ENCODE results near the gene SPNS1.
A peak's percentile ranks its signal among the peaks of the same experiment; 100 is the strongest.
"Not testable (repeated sequence)": the region's sequence is repeated elsewhere in the genome, so short reads cannot be mapped to it uniquely, and the experiment has no call there.

The SPNS1 gene

GRCh38 chr16:28987170-28987853 is 12.7 kb downstream of the SPNS1 start:
- no peak for DNase-seq (ENCODE audit: low spot score)

DNA sequence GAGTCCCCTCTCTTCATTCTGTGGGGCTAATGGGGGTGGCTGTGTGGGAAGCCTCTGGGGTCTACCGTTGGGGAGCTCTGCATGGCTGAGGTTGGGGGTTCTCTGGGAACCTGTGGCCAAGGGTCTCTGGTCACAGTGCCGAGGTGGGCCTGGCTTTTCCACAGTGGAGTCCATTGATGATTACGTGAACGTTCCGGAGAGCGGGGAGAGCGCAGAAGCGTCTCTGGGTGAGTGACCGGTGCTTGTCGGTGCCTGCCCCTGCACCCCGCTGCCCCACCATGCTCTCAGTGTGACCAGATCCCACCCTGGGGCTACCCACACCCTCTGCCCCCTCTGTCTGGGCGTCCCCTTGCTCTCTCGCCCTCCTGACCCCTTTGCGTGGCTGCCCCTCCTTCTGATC is 14.8 kb downstream of the SPNS1 start:
- DNase-seq (ENCODE audit: low spot score), result no peak

- no peak for DNase-seq (ENCODE audit: low spot score)
These were observed 15.9 kb downstream of the SPNS1 start for GRCh38 chr16:28990375-28991040.

DNA sequence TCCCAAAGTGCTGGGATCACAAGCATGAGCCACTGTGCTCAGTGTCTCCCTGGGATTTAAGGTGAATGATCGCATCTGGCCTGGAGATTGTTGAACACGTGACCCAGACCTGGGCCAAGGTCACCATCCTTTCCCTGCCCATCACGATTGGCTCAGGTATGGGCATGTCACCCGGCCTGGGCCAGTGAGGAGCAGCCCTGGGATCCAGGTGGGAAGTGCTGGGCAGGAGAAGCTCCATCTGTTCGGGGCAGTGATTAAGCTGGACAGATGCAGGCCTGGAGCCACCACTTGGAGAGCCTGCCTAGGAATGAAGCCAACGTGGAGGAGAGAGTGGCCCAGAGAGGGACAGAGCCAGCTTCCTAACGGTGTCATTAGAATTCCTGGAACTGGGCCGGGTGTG is 17.1 kb downstream of the SPNS1 start:
- DNase-seq (ENCODE audit: low spot score), result no peak

DNA sequence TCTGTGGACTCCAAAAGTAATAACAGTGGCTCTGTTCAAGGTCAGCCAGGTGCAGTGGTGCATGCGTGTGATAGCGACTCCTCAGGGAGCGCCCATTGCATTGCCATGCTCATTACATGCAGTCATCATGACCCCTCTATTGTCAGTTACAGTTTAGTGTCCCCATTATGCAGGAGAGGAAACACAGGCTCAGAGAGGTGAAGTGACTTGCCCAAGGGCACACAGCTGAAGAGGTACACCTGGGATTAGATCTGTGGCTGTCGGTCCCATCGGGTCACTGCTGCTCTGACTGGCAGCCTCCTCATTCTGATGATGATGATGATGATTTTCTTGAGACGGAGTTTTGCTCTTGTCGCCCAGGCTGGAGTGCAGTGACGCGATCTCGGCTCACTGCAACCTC is 17.9 kb downstream of the SPNS1 start:
- no peak for DNase-seq (ENCODE audit: low spot score)

GRCh38 chr16:28998837-28999236 is 24.3 kb downstream of the SPNS1 start:
- DNase-seq (ENCODE audit: low spot score), result no peak

DNA sequence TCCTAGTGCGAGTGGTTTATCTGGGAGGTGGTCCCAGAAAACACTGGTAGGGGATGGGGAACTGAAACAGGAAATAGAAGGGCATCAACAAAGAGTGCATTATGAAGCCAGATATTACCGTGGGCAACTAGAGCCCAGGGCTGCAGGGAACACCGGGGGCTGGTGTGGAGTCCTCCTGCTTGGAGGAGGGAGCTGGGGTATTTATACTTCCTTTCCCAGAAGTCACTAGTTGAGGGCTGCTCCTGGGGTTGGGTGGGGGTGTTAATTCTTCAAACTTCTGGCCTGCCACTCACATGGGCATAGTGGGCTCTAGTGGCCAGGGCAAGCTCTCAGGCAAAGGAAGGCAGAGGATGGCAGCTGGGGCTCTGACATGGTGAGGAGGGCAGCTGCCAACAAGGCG is 25.0 kb downstream of the SPNS1 start:
- no peak for DNase-seq (ENCODE audit: low spot score)

GRCh38 chr16:29000019-29000418 is 25.4 kb downstream of the SPNS1 start:
- no peak for DNase-seq (ENCODE audit: low spot score)

- DNase-seq (ENCODE audit: low spot score), result not testable (repeated sequence)
These were observed 30.0 kb downstream of the SPNS1 start for GRCh38 chr16:29004496-29005139.

DNA sequence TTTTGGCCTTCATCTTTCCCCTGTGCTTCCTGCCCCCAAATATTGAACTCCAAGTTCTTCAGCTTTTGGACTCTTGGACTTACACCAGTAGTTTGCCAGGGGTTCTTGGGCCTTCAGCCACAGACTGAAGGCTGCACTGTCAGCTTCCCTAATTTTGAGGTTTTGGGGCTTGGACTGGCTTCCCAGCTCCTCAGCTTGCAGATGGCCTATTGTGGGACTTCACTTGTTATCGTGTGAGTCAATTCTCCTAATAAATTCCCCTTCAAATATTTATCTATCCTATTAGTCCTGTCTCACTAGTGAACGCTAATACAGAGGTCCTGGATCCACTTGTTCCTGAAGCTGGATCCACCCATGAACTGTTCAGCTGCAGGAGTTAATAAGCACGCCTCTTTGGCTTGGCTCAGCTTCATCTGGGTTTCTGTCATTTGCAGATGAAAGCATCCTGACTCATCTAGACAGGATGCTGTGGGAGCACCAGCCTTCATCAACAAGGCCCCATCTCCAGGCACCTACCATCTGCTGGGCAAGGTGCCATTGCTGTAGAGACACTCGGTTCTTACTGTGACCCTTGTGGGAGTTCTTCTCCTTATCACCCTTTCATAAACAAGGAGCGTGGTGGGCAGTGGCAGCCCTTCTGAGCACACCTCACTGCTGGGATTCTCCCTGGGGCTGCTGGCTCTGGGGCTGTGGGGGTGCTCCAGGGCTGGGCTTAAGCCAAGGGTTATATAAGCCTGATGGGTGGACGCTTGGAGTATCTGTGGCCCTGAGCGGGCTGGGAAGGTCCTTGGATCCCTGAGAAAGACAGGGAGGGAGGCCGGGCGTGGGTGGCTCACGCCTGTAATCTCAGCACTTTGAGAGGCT is 33.4 kb downstream of the SPNS1 start:
- peak; percentile 71 for DNase-seq (ENCODE audit: low spot score)

DNA sequence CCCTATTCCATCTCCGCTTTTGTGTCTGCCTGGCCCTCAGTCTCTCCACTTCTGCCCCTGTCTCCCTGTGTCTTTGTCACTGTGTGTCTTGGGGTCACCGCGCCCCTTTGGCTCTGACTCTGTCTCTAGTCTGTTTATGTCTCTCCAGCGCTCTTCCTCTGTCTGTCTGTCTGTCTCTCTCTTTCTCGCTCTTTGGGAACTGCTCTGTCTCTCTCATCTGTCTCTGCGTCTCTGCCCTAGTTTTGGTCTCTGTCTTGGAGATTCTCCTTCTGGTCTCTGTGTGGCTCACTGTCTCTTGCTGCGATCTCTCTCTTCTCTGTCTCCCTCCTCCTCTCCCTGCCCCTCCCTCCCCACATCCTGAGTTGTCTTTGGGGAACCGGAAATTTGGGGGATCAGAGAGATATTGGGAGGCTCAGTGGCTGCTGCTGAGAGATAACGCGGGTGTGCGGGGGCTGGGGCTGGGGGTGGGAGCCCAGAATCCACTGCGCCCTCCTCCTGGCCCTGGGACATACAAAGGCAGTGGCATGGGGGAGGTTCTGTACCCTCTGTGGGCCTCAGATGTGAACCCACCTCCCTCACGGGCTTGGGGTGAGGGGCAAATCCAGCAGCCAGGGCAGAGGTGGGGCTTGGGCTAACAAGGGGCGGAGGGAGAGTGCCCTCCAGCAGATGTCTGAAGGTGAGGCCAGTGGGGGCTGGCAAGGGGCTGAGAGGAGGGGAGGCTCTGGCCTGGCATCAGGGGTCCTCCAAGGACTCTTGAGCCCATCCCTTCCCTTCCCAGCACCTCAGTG is 34.7 kb downstream of the SPNS1 start:
- no peak for DNase-seq (ENCODE audit: low spot score)

GRCh38 chr16:29009838-29010166 is 35.2 kb downstream of the SPNS1 start:
- DNase-seq (ENCODE audit: low spot score), result no peak

GRCh38 chr16:29011112-29011511 is 36.5 kb downstream of the SPNS1 start:
- DNase-seq (ENCODE audit: low spot score), result no peak

- no peak for DNase-seq (ENCODE audit: low spot score)
These were observed 37.3 kb downstream of the SPNS1 start for GRCh38 chr16:29011851-29012250.

DNA sequence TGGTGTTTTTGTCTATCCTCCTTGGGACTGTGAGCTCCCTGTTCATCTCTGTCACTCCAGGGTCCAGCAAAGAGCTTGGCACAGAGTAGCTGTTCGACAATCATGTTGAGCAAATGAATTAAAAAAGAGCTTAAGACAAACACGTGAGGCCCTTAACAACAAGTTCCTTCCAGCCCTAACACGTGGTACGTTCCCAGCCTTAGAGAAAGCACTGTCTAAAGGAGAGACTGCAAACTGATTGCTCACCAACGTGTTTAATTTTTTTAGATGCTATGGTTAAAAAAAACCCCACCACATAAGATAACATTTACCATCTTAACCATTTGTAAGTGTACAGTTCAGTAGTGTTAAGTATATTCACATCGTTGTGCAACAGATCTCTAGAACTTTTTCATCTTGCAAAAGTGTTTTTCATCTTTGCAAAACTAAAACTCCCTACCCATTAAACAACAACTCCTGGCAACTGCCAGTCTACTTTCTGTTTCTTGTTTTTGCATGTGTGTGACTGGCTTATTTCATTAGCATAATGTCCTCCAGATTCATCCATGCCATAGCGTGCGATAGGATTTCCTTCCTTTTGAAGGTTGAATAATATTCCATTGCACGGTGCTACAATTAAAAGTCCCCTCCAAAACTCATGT is 38.5 kb downstream of the SPNS1 start:
- DNase-seq (ENCODE audit: low spot score), result no peak

- no peak for DNase-seq (ENCODE audit: low spot score)
These were observed 40.0 kb downstream of the SPNS1 start for GRCh38 chr16:29014561-29015069.

DNA sequence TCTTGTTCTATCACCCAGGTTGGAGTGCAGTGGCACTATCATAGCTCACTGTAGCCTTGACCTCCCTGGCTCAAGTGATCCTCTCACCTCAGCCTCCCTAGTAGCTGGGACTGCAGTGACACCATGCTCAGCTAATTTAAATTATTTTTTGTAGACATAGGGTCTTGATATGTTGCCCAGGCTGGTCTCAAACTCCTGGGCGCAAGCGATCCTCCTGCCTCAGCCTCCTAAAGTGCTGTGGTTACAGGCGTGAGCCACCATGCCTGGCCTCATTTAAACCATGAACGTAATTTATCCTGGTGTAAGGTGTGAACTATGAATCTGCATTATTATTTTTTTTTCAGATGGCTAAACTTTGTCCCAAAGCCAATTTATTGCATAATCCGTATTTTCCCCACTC is 47.6 kb downstream of the SPNS1 start:
- no peak for DNase-seq (ENCODE audit: low spot score)

GRCh38 chr16:29023279-29024277 is 49.0 kb downstream of the SPNS1 start:
- DNase-seq (ENCODE audit: low spot score), result no peak

DNA sequence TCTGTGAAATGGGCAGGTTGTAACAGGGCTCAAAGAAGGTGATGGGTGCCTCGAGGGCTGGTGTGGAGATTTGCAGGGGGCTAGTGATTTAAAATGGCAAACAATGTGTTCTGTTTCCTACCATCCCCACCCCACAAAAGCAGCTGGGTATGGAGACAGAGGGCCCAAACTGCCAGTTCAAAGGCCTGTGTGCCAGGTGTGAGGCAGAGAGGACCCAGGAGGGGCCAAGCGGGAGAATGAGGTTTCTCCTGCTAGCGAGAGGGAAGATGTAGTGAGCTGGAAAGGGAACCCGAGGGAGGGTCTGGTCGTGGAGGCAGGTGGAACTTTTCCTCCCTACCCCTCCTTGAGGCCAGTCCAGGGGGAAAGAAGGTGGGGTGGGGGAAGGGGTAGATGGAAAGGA is 49.7 kb downstream of the SPNS1 start:
- DNase-seq (ENCODE audit: low spot score), result no peak

GRCh38 chr16:29025218-29025617 is 50.6 kb downstream of the SPNS1 start:
- no peak for DNase-seq (ENCODE audit: low spot score)

Data from AG20443 (cell line).